ENCODE measurements around the gene TOLLIP. TPM values are rescaled to one million over a fixed set of nuclear protein-coding genes. Genes with fewer than 3 reads are reported as not detected.
A peak's percentile ranks its signal among the peaks of the same experiment; 100 is the strongest.

The TOLLIP gene
- total RNA-seq, 1 donor from 2014 or later, result 65.3 TPM

GRCh38 chr11:1297576-1298473 is 11.6 kb downstream of the TOLLIP start:
- no peak for TF ChIP-seq CTCF (IDR thresholded peaks at IDR 0.05; ENCODE audit: unreplicated experiment)
- H3K36me3 Mint-ChIP-seq (ENCODE audit: low read depth, unreplicated experiment), result no peaks in the 10 kb centered on the region
- peak overlapping the region; percentile 57 for H3K27ac Mint-ChIP-seq (ENCODE audit: unreplicated experiment)
- H3K4me1 Mint-ChIP-seq (ENCODE audit: unreplicated experiment), result peaks cover 45% of the 10 kb centered on the region
- no peak for DNase-seq (ENCODE audit: low spot score)
- H3K4me3 Mint-ChIP-seq (ENCODE audit: unreplicated experiment), result no peak overlapping the region
- H3K27me3 Mint-ChIP-seq (ENCODE audit: unreplicated experiment), result peaks cover 9% of the 10 kb centered on the region
- H3K9me3 Mint-ChIP-seq (ENCODE audit: unreplicated experiment), result no peaks in the 10 kb centered on the region

GRCh38 chr11:1297011-1297575 is 12.3 kb downstream of the TOLLIP start:
- Mint-ChIP-seq H3K9me3 (ENCODE audit: unreplicated experiment) (no peaks in the 10 kb centered on the region), H3K4me3 (ENCODE audit: unreplicated experiment) (no peak overlapping the region), H3K36me3 (ENCODE audit: low read depth, unreplicated experiment) (peaks cover 5% of the 10 kb centered on the region), H3K27me3 (ENCODE audit: unreplicated experiment) (peaks cover 8% of the 10 kb centered on the region), H3K4me1 (ENCODE audit: unreplicated experiment) (peaks cover 43% of the 10 kb centered on the region), H3K27ac (ENCODE audit: unreplicated experiment) (no peak overlapping the region)
- no peak for TF ChIP-seq CTCF (IDR thresholded peaks at IDR 0.05; ENCODE audit: unreplicated experiment)
- no peak for DNase-seq (ENCODE audit: low spot score)

GRCh38 chr11:1296287-1296686 is 13.1 kb downstream of the TOLLIP start:
- H3K9me3 Mint-ChIP-seq (ENCODE audit: unreplicated experiment), result no peaks in the 10 kb centered on the region
- no peak overlapping the region for H3K4me3 Mint-ChIP-seq (ENCODE audit: unreplicated experiment)
- H3K27ac Mint-ChIP-seq (ENCODE audit: unreplicated experiment), result no peak overlapping the region
- peaks cover 11% of the 10 kb centered on the region for H3K27me3 Mint-ChIP-seq (ENCODE audit: unreplicated experiment)
- TF ChIP-seq CTCF (IDR thresholded peaks at IDR 0.05; ENCODE audit: unreplicated experiment), result no peak
- H3K4me1 Mint-ChIP-seq (ENCODE audit: unreplicated experiment), result peaks cover 38% of the 10 kb centered on the region
- no peak for DNase-seq (ENCODE audit: low spot score)
- peaks cover 10% of the 10 kb centered on the region for H3K36me3 Mint-ChIP-seq (ENCODE audit: low read depth, unreplicated experiment)

GRCh38 chr11:1295591-1295990 is 13.8 kb downstream of the TOLLIP start:
- H3K9me3 Mint-ChIP-seq (ENCODE audit: unreplicated experiment), result no peaks in the 10 kb centered on the region
- H3K36me3 Mint-ChIP-seq (ENCODE audit: low read depth, unreplicated experiment), result peaks cover 15% of the 10 kb centered on the region
- peaks cover 35% of the 10 kb centered on the region for H3K4me1 Mint-ChIP-seq (ENCODE audit: unreplicated experiment)
- TF ChIP-seq CTCF (IDR thresholded peaks at IDR 0.05; ENCODE audit: unreplicated experiment), result no peak
- no peak overlapping the region for H3K27ac Mint-ChIP-seq (ENCODE audit: unreplicated experiment)
- peaks cover 11% of the 10 kb centered on the region for H3K27me3 Mint-ChIP-seq (ENCODE audit: unreplicated experiment)
- H3K4me3 Mint-ChIP-seq (ENCODE audit: unreplicated experiment), result no peak overlapping the region
- no peak for DNase-seq (ENCODE audit: low spot score)

GRCh38 chr11:1295086-1295485 is 14.3 kb downstream of the TOLLIP start:
- H3K4me1 Mint-ChIP-seq (ENCODE audit: unreplicated experiment), result peaks cover 33% of the 10 kb centered on the region
- no peak overlapping the region for H3K4me3 Mint-ChIP-seq (ENCODE audit: unreplicated experiment)
- DNase-seq (ENCODE audit: low spot score), result no peak
- peaks cover 18% of the 10 kb centered on the region for H3K36me3 Mint-ChIP-seq (ENCODE audit: low read depth, unreplicated experiment)
- peaks cover 11% of the 10 kb centered on the region for H3K27me3 Mint-ChIP-seq (ENCODE audit: unreplicated experiment)
- H3K9me3 Mint-ChIP-seq (ENCODE audit: unreplicated experiment), result no peaks in the 10 kb centered on the region
- H3K27ac Mint-ChIP-seq (ENCODE audit: unreplicated experiment), result no peak overlapping the region
- TF ChIP-seq CTCF (IDR thresholded peaks at IDR 0.05; ENCODE audit: unreplicated experiment), result no peak
